GM21381 (cell line): ENCODE measurements around the gene CISD3.
"Not testable (repeated sequence)": the region's sequence is repeated elsewhere in the genome, so short reads cannot be mapped to it uniquely, and the experiment has no call there.

ENCODE experiments used
- ATAC-seq: cut with Tn5 transposase; IDR thresholded peaks from one replicate; pipeline ENCODE4 v1.9.1; 2021; ENCODE audit warnings: mild to moderate bottlenecking, moderate library complexity; ENCODE audit not compliant: unreplicated experiment

Gene CISD3

GRCh38 chr17:38707678-38708351 lies 22.3 kb upstream of the CISD3 start:
- ATAC-seq: no peak

GRCh38 chr17:38709104-38709820 lies 20.9 kb upstream of the CISD3 start:
- no peak for ATAC-seq

- no peak for ATAC-seq
Observed at GRCh38 chr17:38709864-38710603, 20.1 kb upstream of the CISD3 start.

GRCh38 chr17:38710604-38710962 lies 19.6 kb upstream of the CISD3 start:
- ATAC-seq: no peak

GRCh38 chr17:38710985-38711384 lies 19.2 kb upstream of the CISD3 start:
- ATAC-seq: no peak

- ATAC-seq: no peak
Observed at GRCh38 chr17:38711792-38712571, 18.2 kb upstream of the CISD3 start.

GRCh38 chr17:38712593-38712992 lies 17.5 kb upstream of the CISD3 start:
- no peak for ATAC-seq

GRCh38 chr17:38713456-38714075 lies 16.6 kb upstream of the CISD3 start:
- no peak for ATAC-seq

GRCh38 chr17:38715216-38715943 lies 14.8 kb upstream of the CISD3 start:
- no peak for ATAC-seq

- no peak for ATAC-seq
Observed at GRCh38 chr17:38716368-38717005, 13.7 kb upstream of the CISD3 start.

GRCh38 chr17:38717139-38717745 lies 12.9 kb upstream of the CISD3 start:
- ATAC-seq: no peak

- ATAC-seq: no peak
Observed at GRCh38 chr17:38719289-38719942, 10.7 kb upstream of the CISD3 start.

- ATAC-seq: no peak
Observed at GRCh38 chr17:38719943-38720641, 10.0 kb upstream of the CISD3 start.

GRCh38 chr17:38720941-38721340 lies 9.2 kb upstream of the CISD3 start:
- ATAC-seq: no peak

GRCh38 chr17:38721802-38722201 lies 8.3 kb upstream of the CISD3 start:
- no peak for ATAC-seq

- ATAC-seq: no peak
Observed at GRCh38 chr17:38724337-38724988, 5.7 kb upstream of the CISD3 start.

- ATAC-seq: no peak
Observed at GRCh38 chr17:38725066-38725465, 5.1 kb upstream of the CISD3 start.

GRCh38 chr17:38726145-38726544 lies 4.0 kb upstream of the CISD3 start:
- ATAC-seq: not testable (repeated sequence)
